Mucosa of stomach (tissue), 1 donor: ENCODE results near the gene UBE2A.

ENCODE experiments used
- H3K27me3 ChIP-seq: one replicate; pipeline ENCODE4 v1.7.0; 2013; ENCODE audit warnings: mild to moderate bottlenecking, low read length; ENCODE audit not compliant: control insufficient read depth, insufficient read depth
- H3K36me3 ChIP-seq: one replicate; pipeline ENCODE4 v1.7.0; 2013; ENCODE audit warnings: low read length; ENCODE audit not compliant: control insufficient read depth, insufficient read depth
- H3K4me1 ChIP-seq: one replicate; pipeline ENCODE4 v1.7.0; 2013; ENCODE audit warnings: mild to moderate bottlenecking, low read length; ENCODE audit not compliant: control insufficient read depth, insufficient read depth
- H3K4me3 ChIP-seq: one replicate; pipeline ENCODE4 v1.7.0; 2013; ENCODE audit warnings: low read length
- H3K9ac ChIP-seq: one replicate; pipeline ENCODE4 v1.7.0; 2013; ENCODE audit warnings: mild to moderate bottlenecking, low read length, moderate library complexity
- H3K9me3 ChIP-seq: one replicate; pipeline ENCODE4 v1.7.0; 2013; ENCODE audit warnings: mild to moderate bottlenecking, low read length, moderate library complexity; ENCODE audit not compliant: control insufficient read depth
- donor health status: Pancreatic carcinoma.

UBE2A gene

GRCh38 chrX:119574394-119575266 is at the start of gene UBE2A:
TSS of gene UBE2A (plus strand) at chrX:119574563. CDS start at chrX:119574712, 149 bp downstream.
- H3K36me3 ChIP-seq = no peaks in the 10 kb centered on the region
- no peaks in the 10 kb centered on the region for H3K9me3 ChIP-seq
- peak within 1 kb of the TSS; percentile 79 for H3K9ac ChIP-seq
- no peaks in the 10 kb centered on the region for H3K27me3 ChIP-seq
- H3K4me1 ChIP-seq = peaks cover 10% of the 10 kb centered on the region
- peak within 1 kb of the TSS; percentile 41 for H3K4me3 ChIP-seq

DNA sequence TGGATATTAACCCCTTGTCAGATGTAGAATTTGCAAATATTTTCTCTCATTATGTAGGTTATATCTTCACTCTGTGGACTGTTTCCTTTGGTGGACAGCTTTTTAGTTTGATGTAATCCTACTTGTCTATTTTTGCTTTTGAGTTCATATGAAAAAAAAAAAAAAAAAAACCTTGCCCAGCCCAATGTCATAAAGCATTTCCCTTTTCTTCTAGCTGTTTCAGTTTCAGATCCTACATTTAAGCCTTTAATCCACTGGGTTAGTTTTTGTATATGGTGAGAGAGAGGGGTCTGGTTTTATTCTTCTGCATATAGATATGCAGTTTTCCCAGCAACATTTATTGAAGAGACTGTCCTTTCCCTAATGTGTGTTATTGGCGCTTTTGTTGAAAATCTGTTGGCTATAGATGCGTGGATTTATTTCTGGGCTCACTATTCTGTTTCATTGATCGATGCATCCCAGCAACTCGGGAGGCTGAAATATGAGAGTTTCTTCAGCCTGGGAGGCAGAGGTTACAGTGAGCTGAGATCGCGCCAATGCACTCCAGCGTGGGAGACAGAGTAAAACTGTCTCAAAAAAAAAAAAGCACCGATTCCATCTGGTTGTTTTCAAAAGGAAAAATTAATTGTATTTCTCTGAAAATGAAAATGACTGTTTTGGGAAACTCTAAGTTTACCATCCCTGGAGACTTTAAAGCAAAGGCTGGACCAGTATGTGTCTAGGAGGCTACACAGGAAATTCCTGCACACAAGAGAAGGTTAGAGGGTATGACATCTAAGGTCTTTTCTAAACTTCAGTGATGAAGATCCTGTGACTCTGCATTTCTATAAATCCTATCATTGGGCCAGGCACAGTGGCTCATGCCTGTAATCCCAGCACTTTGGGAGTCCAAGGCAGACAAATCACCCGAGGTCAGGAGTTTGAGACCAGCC is 44.8 kb upstream of the UBE2A start:
- no peaks in the 10 kb centered on the region for H3K36me3 ChIP-seq
- H3K4me1 ChIP-seq = no peaks in the 10 kb centered on the region
- H3K27me3 ChIP-seq = no peaks in the 10 kb centered on the region
- no peak overlapping the region for H3K4me3 ChIP-seq
- H3K9me3 ChIP-seq = no peaks in the 10 kb centered on the region
- H3K9ac ChIP-seq = no peak overlapping the region

GRCh38 chrX:119537487-119537886 is 36.9 kb upstream of the UBE2A start:
- Histone ChIP-seq H3K9me3 (no peaks in the 10 kb centered on the region), H3K4me1 (no peaks in the 10 kb centered on the region), H3K9ac (no peak overlapping the region), H3K4me3 (no peak overlapping the region), H3K36me3 (no peaks in the 10 kb centered on the region), H3K27me3 (no peaks in the 10 kb centered on the region)

DNA sequence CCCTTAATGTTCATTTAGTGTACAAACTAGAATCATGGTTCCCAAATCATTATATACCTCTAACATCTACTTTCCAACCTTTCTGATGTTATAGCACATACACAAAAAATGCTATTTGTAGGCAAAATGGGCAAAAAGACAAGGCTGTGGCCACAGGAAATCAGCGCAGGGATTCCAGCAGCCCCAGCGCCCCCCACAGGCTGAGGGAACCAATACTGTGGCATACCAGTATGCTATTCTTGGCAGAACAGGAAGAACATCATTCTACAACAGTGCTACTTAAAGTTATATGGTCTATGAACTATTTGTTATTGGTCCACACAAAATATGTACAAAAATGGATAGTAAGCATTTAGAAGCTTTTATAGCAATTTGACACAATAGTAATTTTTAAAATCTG is 34.5 kb upstream of the UBE2A start:
- no peak overlapping the region for H3K9ac ChIP-seq
- H3K4me1 ChIP-seq = no peaks in the 10 kb centered on the region
- H3K9me3 ChIP-seq = no peaks in the 10 kb centered on the region
- no peaks in the 10 kb centered on the region for H3K36me3 ChIP-seq
- H3K27me3 ChIP-seq = no peaks in the 10 kb centered on the region
- H3K4me3 ChIP-seq = no peak overlapping the region

- H3K27me3 ChIP-seq = no peaks in the 10 kb centered on the region
- H3K36me3 ChIP-seq = no peaks in the 10 kb centered on the region
- no peak overlapping the region for H3K9ac ChIP-seq
- H3K4me1 ChIP-seq = no peaks in the 10 kb centered on the region
- no peaks in the 10 kb centered on the region for H3K9me3 ChIP-seq
- H3K4me3 ChIP-seq = no peak overlapping the region
Observed at GRCh38 chrX:119541188-119541587, 33.2 kb upstream of the UBE2A start.

DNA sequence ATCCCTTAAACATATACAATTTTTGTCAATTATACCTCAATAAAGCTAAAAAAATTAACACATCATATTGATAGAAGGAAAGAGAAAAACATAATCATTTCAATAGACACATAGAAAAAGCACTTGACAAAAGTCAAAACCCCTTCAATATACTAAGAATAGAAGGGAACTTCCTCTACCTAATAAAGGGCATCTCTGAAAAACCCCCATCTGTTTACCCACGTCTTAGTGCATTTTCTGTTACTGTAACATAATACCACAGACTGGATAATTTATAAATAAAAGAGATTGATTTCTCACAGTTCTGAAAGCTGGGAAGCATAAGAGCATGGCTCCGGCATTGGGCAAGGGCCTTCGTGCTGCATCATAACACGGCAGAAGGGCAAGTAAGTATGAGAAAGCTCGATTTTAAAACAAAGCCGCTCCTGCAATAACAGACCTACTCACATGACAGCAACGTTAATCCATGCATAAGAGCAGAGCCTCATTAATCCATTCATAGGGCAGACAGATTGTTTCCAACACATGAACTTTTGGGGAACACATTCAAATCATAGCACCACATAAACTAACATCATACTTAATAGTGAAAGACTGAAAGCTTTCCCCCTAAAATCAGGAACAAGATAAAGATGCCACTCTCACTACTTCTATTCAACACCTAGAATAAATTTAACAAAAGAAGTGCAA is 24.9 kb upstream of the UBE2A start:
- H3K9me3 ChIP-seq = no peaks in the 10 kb centered on the region
- no peaks in the 10 kb centered on the region for H3K36me3 ChIP-seq
- no peaks in the 10 kb centered on the region for H3K4me1 ChIP-seq
- H3K4me3 ChIP-seq = no peak overlapping the region
- no peak overlapping the region for H3K9ac ChIP-seq
- H3K27me3 ChIP-seq = no peaks in the 10 kb centered on the region

GRCh38 chrX:119552508-119552907 is 21.9 kb upstream of the UBE2A start:
- H3K27me3 ChIP-seq = no peaks in the 10 kb centered on the region
- no peak overlapping the region for H3K4me3 ChIP-seq
- no peaks in the 10 kb centered on the region for H3K4me1 ChIP-seq

GRCh38 chrX:119565107-119565663 is 9.2 kb upstream of the UBE2A start, which contains the start of gene STEEP1:
TSS of gene STEEP1 (minus strand) at chrX:119565409. CDS start at chrX:119565355, 54 bp downstream.
- Histone ChIP-seq H3K9ac (peak within 1 kb of the TSS; percentile 83), H3K36me3 (no peaks in the 10 kb centered on the region), H3K4me1 (no peaks in the 10 kb centered on the region), H3K27me3 (no peaks in the 10 kb centered on the region), H3K4me3 (peak within 1 kb of the TSS; percentile 31), H3K9me3 (no peaks in the 10 kb centered on the region)

More at GRCh38 chrX:119552508-119552907, 21.9 kb upstream of the UBE2A start:
- Histone ChIP-seq H3K9me3 (no peaks in the 10 kb centered on the region), H3K36me3 (no peaks in the 10 kb centered on the region), H3K9ac (no peak overlapping the region)

GRCh38 chrX:119570351-119570835 is 4.0 kb upstream of the UBE2A start:
- Histone ChIP-seq H3K27me3 (no peaks in the 10 kb centered on the region), H3K9ac (no peak overlapping the region), H3K4me3 (no peak overlapping the region), H3K9me3 (no peaks in the 10 kb centered on the region), H3K4me1 (peaks cover 8% of the 10 kb centered on the region), H3K36me3 (no peaks in the 10 kb centered on the region)

DNA sequence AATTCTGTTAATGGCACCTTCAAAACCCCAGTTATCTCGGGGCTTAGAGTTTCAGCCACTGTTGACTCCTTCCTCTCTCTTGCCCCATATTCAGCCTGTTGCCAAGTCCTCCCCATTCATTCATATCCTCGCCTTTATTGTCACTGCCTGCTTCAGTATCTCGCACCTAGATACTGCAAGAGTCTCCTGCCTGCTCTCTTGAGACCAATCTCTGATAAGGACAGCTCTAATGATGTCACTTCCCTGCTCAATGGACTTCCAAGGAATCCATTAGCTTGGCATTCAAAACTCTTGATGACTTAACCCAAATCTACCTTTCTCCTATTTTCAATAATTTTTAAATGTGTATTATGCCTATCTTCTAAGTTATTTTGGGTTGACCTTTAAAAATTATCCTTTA is 1.1 kb upstream of the UBE2A start:
- no peaks in the 10 kb centered on the region for H3K36me3 ChIP-seq
- H3K4me3 ChIP-seq = peak overlapping the region; percentile 41
- no peaks in the 10 kb centered on the region for H3K27me3 ChIP-seq
- H3K9ac ChIP-seq = peak overlapping the region; percentile 79
- no peaks in the 10 kb centered on the region for H3K9me3 ChIP-seq
- H3K4me1 ChIP-seq = peaks cover 10% of the 10 kb centered on the region

DNA sequence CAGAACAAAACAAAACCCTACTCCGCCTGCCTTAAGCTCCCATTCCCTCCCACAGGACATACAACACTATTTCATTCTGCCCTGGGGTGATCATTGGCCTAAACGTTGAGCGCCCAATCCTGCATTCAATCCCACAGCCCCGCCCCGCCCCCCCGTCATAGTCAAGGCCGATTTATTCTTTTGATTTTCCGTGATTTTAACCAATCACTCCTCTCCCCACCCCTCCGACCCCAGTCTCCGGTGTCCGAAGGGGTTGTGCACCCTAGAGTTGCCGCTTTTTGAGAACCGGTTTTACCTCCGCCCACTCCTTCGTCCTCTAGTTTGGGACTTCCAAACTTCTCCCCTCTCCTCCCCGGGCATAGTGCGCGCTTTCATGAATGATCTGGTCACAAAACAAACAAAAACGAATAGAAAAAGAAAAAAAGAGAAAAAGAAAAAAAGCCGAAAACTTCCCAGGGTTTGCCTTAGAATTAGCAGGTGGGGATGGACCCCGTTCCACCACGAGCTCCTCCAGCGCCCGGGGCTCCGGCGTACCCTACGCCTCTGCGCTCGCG is 446 bp upstream of the UBE2A start:
- H3K4me1 ChIP-seq = peaks cover 10% of the 10 kb centered on the region
- peak overlapping the region; percentile 41 for H3K4me3 ChIP-seq
- H3K9me3 ChIP-seq = no peaks in the 10 kb centered on the region
- peak overlapping the region; percentile 79 for H3K9ac ChIP-seq
- H3K27me3 ChIP-seq = no peaks in the 10 kb centered on the region
- H3K36me3 ChIP-seq = no peaks in the 10 kb centered on the region
